IPS-18c (cell line): ENCODE data around the gene TSKS.
"Not testable (repeated sequence)": the region's sequence is repeated elsewhere in the genome, so short reads cannot be mapped to it uniquely, and the experiment has no call there.

Source experiments
- H3K4me3 ChIP-seq: 2 replicates; pipeline ENCODE4 v1.7.0; 2013; ENCODE audit warnings: low read depth, mild to moderate bottlenecking, low read length, moderate library complexity; ENCODE audit not compliant: insufficient read depth
- H3K9me3 ChIP-seq: one replicate; pipeline ENCODE4 v1.6.1; 2013; ENCODE audit warnings: mild to moderate bottlenecking, low read length, moderate library complexity; ENCODE audit not compliant: control insufficient read depth, insufficient read depth

Gene TSKS

DNA sequence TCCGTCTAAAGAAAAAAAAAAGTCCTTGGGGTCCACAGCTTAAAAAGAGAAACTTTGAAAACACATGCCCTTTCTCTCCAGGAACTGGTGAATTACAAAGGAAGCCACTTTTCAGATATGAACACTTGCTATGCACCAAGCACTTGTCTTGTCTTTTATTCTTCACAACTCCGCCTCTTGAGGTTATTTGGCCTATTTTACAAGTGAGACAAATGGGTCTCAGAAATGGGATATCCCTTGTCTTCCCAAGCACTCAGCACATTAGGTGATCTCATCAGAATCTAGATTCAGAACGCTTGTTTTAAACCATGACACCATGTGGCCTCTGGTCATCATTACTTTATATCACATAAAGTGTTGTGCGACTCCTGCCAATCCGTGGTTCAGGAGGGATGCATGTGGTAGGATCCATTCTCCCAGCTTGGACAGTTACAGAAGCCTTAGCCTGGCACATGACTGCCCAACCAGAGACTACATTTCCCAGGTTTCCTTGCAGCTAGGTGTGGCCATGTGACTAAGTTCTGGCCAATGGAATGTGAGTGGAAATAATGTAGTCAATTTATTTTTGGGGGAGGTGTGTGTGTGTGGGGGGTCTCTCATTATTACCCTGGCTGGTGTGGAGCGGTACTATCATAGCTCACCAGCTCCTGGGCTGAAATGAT lies 13.9 kb downstream of the TSKS start:
- Histone ChIP-seq H3K9me3 (peaks cover 2% of the 10 kb centered on the region), H3K4me3 (no peak overlapping the region)

DNA sequence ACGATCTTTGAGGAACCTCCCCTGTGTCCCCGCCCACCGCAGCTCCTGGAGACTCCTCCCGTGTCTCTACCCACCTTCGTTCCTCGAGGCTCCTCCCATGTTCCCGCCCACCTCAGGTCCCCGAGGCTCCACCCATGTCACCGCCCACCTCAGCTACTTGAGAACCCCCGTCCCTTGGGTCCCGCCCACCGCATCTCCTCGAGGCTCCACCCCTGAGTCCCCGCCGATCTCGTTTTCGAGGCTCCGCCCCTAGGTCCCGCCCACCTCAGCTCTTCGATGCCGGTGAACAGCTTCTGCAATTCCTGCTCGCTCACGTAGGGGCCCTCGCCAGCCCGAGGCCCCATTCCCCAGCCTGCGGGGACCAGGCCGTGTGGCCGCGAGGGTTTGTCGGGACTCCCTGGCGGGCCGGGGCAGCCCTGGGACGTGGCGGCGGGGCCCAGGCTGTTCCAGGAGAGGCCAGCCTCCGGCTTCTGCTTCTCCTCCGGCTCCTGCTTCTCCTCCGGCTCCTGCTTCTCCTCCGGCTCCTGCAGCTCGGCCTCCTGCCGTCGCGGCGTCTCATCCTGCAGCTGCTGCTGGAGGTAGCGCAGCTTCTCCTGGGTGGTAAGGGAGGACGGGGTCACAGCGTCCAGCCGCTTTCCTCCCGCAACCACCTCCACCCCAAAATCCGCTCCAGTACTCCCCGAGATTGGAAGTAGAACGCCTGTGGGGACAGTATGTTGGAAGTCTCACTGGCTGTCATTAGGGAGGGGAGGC lies 16.7 kb downstream of the TSKS start:
- H3K4me3 ChIP-seq = no peak overlapping the region
- H3K9me3 ChIP-seq = no peaks in the 10 kb centered on the region

DNA sequence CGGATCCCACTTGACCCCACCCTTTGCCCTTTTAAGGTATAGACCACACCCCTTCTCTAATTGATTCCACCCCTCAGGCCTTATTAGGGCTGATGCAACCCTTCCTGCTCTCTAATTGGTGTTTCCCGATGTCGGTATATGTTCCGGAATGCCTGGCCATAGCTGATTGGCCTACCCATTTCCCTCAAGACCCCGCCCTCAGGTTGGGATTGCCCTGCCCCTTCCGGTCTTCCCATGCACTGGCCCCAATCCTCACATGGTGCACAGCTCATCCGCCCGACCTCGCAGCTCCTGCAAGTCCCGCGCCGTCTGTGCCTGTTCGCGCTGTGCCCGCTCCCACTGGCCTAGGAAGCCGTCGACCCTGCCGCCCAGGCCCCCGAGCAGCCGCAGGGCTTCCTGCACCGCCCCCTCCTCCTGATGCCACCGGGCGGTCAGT lies 18.1 kb downstream of the TSKS start:
- H3K4me3 ChIP-seq = no peak overlapping the region
- H3K9me3 ChIP-seq = no peaks in the 10 kb centered on the region

- no peaks in the 10 kb centered on the region for H3K9me3 ChIP-seq
- no peak overlapping the region for H3K4me3 ChIP-seq
These were observed 21.8 kb downstream of the TSKS start for GRCh38 chr19:49741210-49741844.

- Histone ChIP-seq H3K4me3 (no peak overlapping the region), H3K9me3 (no peaks in the 10 kb centered on the region)
These were observed 23.2 kb downstream of the TSKS start for GRCh38 chr19:49739933-49740332.

GRCh38 chr19:49739098-49739497 lies 24.0 kb downstream of the TSKS start:
- H3K9me3 ChIP-seq = no peaks in the 10 kb centered on the region
- no peak overlapping the region for H3K4me3 ChIP-seq

DNA sequence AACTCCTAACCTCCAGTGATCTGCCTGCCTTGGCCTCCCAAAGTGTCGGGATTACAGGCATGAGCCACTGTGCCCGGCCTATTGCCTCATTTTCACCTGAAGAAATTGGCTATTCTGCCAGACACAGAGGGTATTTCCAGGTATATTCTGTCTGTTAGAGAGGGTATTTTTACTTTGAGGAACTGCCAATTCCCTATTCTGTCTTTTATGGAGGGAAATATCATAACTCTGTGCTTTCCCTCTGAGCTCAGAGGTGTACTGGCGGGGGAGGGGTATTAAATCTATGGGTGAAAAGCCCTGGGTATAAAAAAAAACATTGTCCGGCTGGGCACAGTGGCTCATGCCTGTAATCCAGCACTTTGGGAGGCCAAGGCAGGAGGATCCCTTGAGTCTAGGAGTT lies 24.8 kb downstream of the TSKS start:
- Histone ChIP-seq H3K9me3 (no peaks in the 10 kb centered on the region), H3K4me3 (no peak overlapping the region)

DNA sequence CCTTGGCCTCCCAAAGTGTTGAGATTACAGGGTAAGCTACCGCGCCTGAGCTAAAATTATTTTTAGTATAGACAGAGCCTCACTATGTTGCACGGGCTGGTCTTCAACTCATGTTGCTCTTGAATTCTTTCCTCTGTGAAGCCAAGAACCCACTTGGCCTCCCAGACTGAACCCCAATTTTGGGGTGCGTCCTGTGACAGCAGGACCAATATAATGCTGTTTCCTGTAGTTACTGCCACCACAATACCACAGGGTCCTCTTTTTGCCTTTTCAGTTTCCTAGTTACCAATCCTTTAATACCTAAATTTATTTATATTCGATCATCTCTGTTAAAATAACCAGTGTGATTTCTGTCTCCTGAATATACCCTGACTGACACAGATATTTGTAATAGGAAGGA lies 32.9 kb downstream of the TSKS start:
- Histone ChIP-seq H3K4me3 (no peak overlapping the region), H3K9me3 (no peaks in the 10 kb centered on the region)

GRCh38 chr19:49727217-49728030 lies 35.7 kb downstream of the TSKS start:
- Histone ChIP-seq H3K9me3 (no peaks in the 10 kb centered on the region), H3K4me3 (no peak overlapping the region)

- not testable (repeated sequence) for H3K9me3 ChIP-seq
These were observed 43.7 kb downstream of the TSKS start for GRCh38 chr19:49719420-49719819.

GRCh38 chr19:49718991-49719390 lies 44.1 kb downstream of the TSKS start:
- Histone ChIP-seq H3K9me3 (no peaks in the 10 kb centered on the region), H3K4me3 (no peak overlapping the region)

More at GRCh38 chr19:49719420-49719819, 43.7 kb downstream of the TSKS start:
- H3K4me3 ChIP-seq = not testable (repeated sequence)

GRCh38 chr19:49718511-49718910 lies 44.6 kb downstream of the TSKS start:
- no peaks in the 10 kb centered on the region for H3K9me3 ChIP-seq
- H3K4me3 ChIP-seq = no peak overlapping the region

GRCh38 chr19:49716154-49716553 lies 47.0 kb downstream of the TSKS start:
- no peaks in the 10 kb centered on the region for H3K9me3 ChIP-seq
- no peak overlapping the region for H3K4me3 ChIP-seq

GRCh38 chr19:49713236-49713845 lies 49.8 kb downstream of the TSKS start:
- H3K9me3 ChIP-seq = no peaks in the 10 kb centered on the region
- no peak overlapping the region for H3K4me3 ChIP-seq

DNA sequence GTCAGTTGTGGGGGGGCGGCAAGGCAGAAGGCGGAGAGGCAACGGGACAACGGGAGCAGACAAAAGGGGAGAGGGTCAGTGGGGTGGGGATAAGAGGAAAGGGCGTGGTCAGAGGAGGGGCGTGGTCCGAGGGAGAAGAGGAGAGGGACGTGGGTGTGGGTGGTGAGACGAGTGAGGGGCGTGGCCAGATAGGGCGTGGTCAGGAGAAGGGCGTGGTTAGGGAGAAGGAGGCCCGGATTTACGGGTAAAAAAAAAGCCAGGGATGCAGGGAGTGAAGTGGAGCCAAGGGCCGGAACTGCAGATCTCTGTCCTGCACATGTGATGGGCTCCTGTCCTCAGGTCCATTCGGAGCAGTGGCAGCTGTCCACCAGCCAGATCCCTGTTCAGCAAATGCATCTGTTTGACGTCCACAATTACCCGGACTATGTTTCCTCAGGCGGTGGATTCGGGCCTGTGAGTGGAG lies 50.7 kb downstream of the TSKS start:
- Histone ChIP-seq H3K4me3 (no peak overlapping the region), H3K9me3 (no peaks in the 10 kb centered on the region)

GRCh38 chr19:49710372-49710951 lies 52.6 kb downstream of the TSKS start:
- H3K4me3 ChIP-seq = no peak overlapping the region
- H3K9me3 ChIP-seq = no peaks in the 10 kb centered on the region

DNA sequence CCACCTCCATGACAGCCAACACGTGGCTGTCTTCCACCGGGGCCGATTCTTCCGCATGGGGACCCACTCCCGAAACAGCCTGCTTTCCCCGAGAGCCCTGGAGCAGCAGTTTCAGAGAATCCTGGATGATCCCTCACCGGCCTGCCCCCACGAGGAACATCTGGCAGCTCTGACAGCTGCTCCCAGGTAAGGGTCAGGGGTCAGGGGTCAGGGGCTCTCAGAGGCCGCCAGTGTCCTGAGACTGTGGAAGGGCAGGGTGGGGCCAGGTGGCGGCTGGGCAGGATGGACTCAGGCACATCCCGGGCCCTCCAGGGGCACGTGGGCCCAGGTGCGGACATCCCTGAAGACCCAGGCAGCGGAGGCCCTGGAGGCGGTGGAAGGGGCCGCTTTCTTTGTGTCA lies 57.2 kb downstream of the TSKS start:
- no peak overlapping the region for H3K4me3 ChIP-seq
- H3K9me3 ChIP-seq = no peaks in the 10 kb centered on the region
